IMR-90 (cell line): ENCODE results near the gene ADAMTS17. TPM values are rescaled to one million over a fixed set of nuclear protein-coding genes. Genes with fewer than 3 reads are reported as not detected.
A peak's percentile ranks its signal among the peaks of the same experiment; 100 is the strongest.

ENCODE experiments used
- ATAC-seq: fragments of 200-7000 bp; cut with Tn5 transposase; 2 replicates; pipeline ENCODE4 v1.9.1; 2020; ENCODE audit warnings: low read depth, mild to moderate bottlenecking, moderate library complexity
- BruUV-seq: library from RNA; stranded (reverse); fragments of 400-500 nt; replicated peaks from 2 replicates; lab custom pipeline; 2021; lab: Mats Ljungman, UMichigan
- CTCF ChIA-PET: fragments of 300-600 bp; formaldehyde crosslinking; extraction: SDS; loops from one replicate; lab custom pipeline; 2021; ENCODE audit warnings: antibody characterized with exemption; lab: Yijun Ruan, JAX
- POLR2A ChIA-PET: fragments of 300-600 bp; sonication (Branson Sonifier 250); formaldehyde crosslinking; loops from one replicate; lab custom pipeline; 2022; ENCODE audit warnings: antibody characterized with exemption; ENCODE audit not compliant: unreplicated experiment; lab: Charles Lee
- DNase-seq: peaks from one replicate; pipeline ENCODE4 v3.0.0; 2013
- H2AFZ ChIP-seq: replicated peaks from 2 replicates; pipeline ENCODE3; 2013; ENCODE audit warnings: low read length, mild to moderate bottlenecking; ENCODE audit not compliant: poor library complexity
- H2AK5ac ChIP-seq: 2 replicates; pipeline ENCODE4 v1.6.1; 2013; ENCODE audit warnings: low read depth, low read length, inconsistent platforms
- H2AK9ac ChIP-seq: replicated peaks from 2 replicates; pipeline ENCODE3; 2013; ENCODE audit warnings: mild to moderate bottlenecking, low read depth, low read length, moderate library complexity; ENCODE audit not compliant: poor library complexity
- H2BK120ac ChIP-seq: 2 replicates; pipeline ENCODE4 v1.6.1; 2013; ENCODE audit warnings: low read depth, low read length, inconsistent platforms
- H2BK15ac ChIP-seq: 3 replicates; pipeline ENCODE4 v1.6.1; 2013; ENCODE audit warnings: low read depth, low read length, inconsistent platforms
- H2BK20ac ChIP-seq: 2 replicates; pipeline ENCODE4 v1.6.1; 2013; ENCODE audit warnings: low read depth, mild to moderate bottlenecking, inconsistent platforms, low read length, moderate library complexity
- H2BK5ac ChIP-seq: 2 replicates; pipeline ENCODE4 v1.6.1; 2013; ENCODE audit warnings: mild to moderate bottlenecking, low read depth, low read length, inconsistent platforms; ENCODE audit not compliant: poor library complexity, severe bottlenecking
- H3K14ac ChIP-seq: replicated peaks from 2 replicates; pipeline ENCODE4 v1.6.1; 2013; ENCODE audit warnings: low read depth, low read length, inconsistent platforms
- H3K18ac ChIP-seq: 2 replicates; pipeline ENCODE4 v1.6.1; 2013; ENCODE audit warnings: low read depth, low read length, control low read depth
- H3K23ac ChIP-seq: 2 replicates; pipeline ENCODE4 v1.6.1; 2013; ENCODE audit warnings: low read depth, low read length, inconsistent platforms
- H3K27ac ChIP-seq: 2 replicates; pipeline ENCODE4 v1.5.1; 2013; ENCODE audit warnings: mild to moderate bottlenecking, control low read depth, low read length; ENCODE audit not compliant: insufficient read depth
- H3K27me3 ChIP-seq: 2 replicates; pipeline ENCODE4 v1.6.1; 2013; ENCODE audit warnings: low read length; ENCODE audit not compliant: control insufficient read depth, insufficient read depth
- H3K36me3 ChIP-seq: 2 replicates; pipeline ENCODE4 v1.6.1; 2013; ENCODE audit warnings: low read length, mixed read lengths; ENCODE audit not compliant: control insufficient read depth, insufficient read depth
- H3K4ac ChIP-seq: 2 replicates; pipeline ENCODE4 v1.6.1; 2013; ENCODE audit warnings: low read depth, low read length, inconsistent platforms
- H3K4me1 ChIP-seq: 2 replicates; pipeline ENCODE4 v1.6.1; 2013; ENCODE audit warnings: low read length, mixed read lengths; ENCODE audit not compliant: control insufficient read depth, insufficient read depth
- H3K4me2 ChIP-seq: 2 replicates; pipeline ENCODE4 v1.6.1; 2013; ENCODE audit warnings: low read depth, mild to moderate bottlenecking, control low read depth, low read length, moderate library complexity
- H3K4me3 ChIP-seq: 2 replicates; pipeline ENCODE4 v1.5.1; 2013; ENCODE audit warnings: low read depth, mild to moderate bottlenecking, control low read depth, low read length, moderate library complexity; ENCODE audit not compliant: insufficient read depth
- H3K56ac ChIP-seq: 2 replicates; pipeline ENCODE4 v1.6.1; 2013; ENCODE audit warnings: low read length, inconsistent platforms; ENCODE audit not compliant: insufficient read depth; ENCODE audit errors: extremely low read depth
- H3K79me1 ChIP-seq, 2 experiments: 2 replicates each; pipeline ENCODE4 v1.6.1; 2013; ENCODE audit warnings: low read length in 2 of 2, inconsistent platforms in 1 of 2, low read depth in 1 of 2
- H3K9ac ChIP-seq: 2 replicates; pipeline ENCODE4 v1.6.1; 2013; ENCODE audit warnings: low read depth, low read length, control low read depth
- H3K9me1 ChIP-seq: 2 replicates; pipeline ENCODE4 v1.6.1; 2013; ENCODE audit warnings: low read length, inconsistent platforms; ENCODE audit not compliant: insufficient read depth
- H3K9me3 ChIP-seq: 2 replicates; pipeline ENCODE4 v1.6.1; 2013; ENCODE audit warnings: low read length; ENCODE audit not compliant: control insufficient read depth, insufficient read depth
- H4K20me1 ChIP-seq: 2 replicates; pipeline ENCODE4 v1.6.1; 2013; ENCODE audit warnings: low read length, inconsistent platforms; ENCODE audit not compliant: insufficient read depth
- H4K5ac ChIP-seq: 2 replicates; pipeline ENCODE4 v1.6.1; 2013; ENCODE audit warnings: mild to moderate bottlenecking, low read depth, low read length, control low read depth
- H4K8ac ChIP-seq, 2 experiments: 2 replicates each; pipeline ENCODE4 v1.6.1; 2013; ENCODE audit warnings: low read depth in 2 of 2, low read length in 2 of 2, control low read depth in 1 of 2, inconsistent platforms in 1 of 2
- H4K91ac ChIP-seq: 2 replicates; pipeline ENCODE4 v1.6.1; 2013; ENCODE audit warnings: low read depth, low read length, inconsistent platforms; ENCODE audit not compliant: insufficient read depth
- CEBPB ChIP-seq: IDR thresholded peaks from 2 replicates; pipeline ENCODE4 v1.6.1; 2012; ENCODE audit warnings: low read depth, low read length, improper control_type of control experiment
- CHD1 ChIP-seq: IDR thresholded peaks from 2 replicates; pipeline ENCODE4 v1.6.1; 2012; ENCODE audit warnings: low read depth, low read length, improper control_type of control experiment
- MAFK ChIP-seq: IDR thresholded peaks from 2 replicates; pipeline ENCODE4 v1.6.1; 2012; ENCODE audit warnings: low read depth, low read length, improper control_type of control experiment
- RAD21 ChIP-seq: IDR thresholded peaks from 2 replicates; pipeline ENCODE4 v1.6.1; 2012; ENCODE audit warnings: low read length, improper control_type of control experiment
- WGBS, 2 experiments: methylation state at CpG; one replicate each; pipeline versions ENCODE4 v1.1.5 to v1.1.7; 2013; ENCODE audit warnings: missing lambda C conversion rate in 2 of 2; ENCODE audit not compliant: insufficient read length in 1 of 2; ENCODE audit errors: extremely low coverage in 2 of 2; 5-methylcytosine and 5-hydroxymethylcytosine counted together
- dilution Hi-C: fragments of 300-500 bp; cut with HindIII; formaldehyde crosslinking; loops from one replicate; pipeline ENCODE4 v1.14.3; 2018; ENCODE audit warnings: low sequenced_read_pairs; ENCODE audit not compliant: unreplicated experiment
- in situ Hi-C: fragments of 300-500 bp; cut with MboI; formaldehyde crosslinking; loops from 3 replicates; pipeline ENCODE4 v1.14.3; 2019; ENCODE audit warnings: low sequenced_read_pairs, inconsistent platforms, mixed read lengths
- intact Hi-C: fragments of 100-400 bp; cut with micrococcal nuclease; formaldehyde crosslinking; loops from 2 replicates; pipeline ENCODE4 v1.10.0; 2022
- polyA plus RNA-seq, 3 experiments: library from polyadenylated mRNA; depleted of rRNA; stranded (reverse); fragments of >200 nt; gene quantifications; 2 replicates each; pipeline ENCODE4 v1.2.3, GENCODE V29; 2012; ENCODE audit warnings: low replicate concordance in 1 of 3
- total RNA-seq: library from RNA; depleted of rRNA; stranded (reverse); fragments of >200 nt; gene quantifications from 2 replicates; pipeline ENCODE4 v1.2.3, GENCODE V29; 2012
- TF ChIP-seq, protein P1 (sequence below): fragments of 150-350 bp; IDR thresholded peaks from 2 replicates; pipeline ENCODE4 v1.6.1; 2017; ENCODE audit warnings: mild to moderate bottlenecking, antibody characterized with exemption, low read length, low read depth
- TF ChIP-seq, protein P2 (sequence below): fragments of 150-350 bp; IDR thresholded peaks from 2 replicates; pipeline ENCODE4 v1.6.1; 2016; ENCODE audit warnings: low read depth, mild to moderate bottlenecking, low read length, moderate library complexity, borderline replicate concordance

ADAMTS17 gene
- total and polyA plus RNA-seq, 2 of the 4 experiments (the other 2 are of a cell fraction): 0.03 TPM; not detected in 1

DNA sequence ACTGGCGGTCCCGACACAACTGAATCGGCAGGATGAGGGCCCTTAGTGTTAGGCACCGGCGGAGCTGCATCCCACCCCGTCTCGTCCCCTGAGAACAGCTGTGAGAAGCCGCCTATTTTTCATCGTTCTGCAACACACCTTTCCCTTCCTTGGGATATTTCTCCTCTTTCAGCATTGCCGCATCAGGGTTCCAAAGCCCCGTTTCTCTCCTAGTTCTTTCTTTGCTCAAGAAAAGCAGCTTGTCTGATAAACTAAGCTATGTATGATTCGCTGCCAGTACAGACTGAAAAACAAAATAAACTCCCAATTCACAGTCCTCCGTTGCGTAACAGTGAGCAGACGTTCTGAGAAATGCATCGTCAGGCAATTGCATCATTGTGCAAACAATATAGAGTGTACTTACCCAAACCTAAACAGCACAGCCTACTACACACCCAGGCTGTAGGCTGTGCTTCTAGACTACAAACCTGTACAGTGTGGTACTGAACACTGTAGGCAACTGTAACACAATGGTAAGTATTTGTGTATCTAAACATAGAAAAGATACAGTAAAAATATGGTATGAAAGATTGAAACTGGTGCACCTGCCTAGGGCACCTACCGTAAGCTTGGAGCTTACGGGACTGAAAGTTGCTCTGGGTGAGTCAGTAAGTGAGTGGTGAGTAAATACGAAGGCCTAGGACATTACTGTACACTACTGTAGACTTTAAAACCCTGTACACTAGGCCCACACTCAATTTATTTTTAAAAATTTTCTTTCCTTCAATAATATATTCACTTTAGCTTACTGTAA is 8.9 kb upstream of the ADAMTS17 start:
- Histone ChIP-seq H3K14ac (no peak overlapping the region), H3K4me3 (peak overlapping the region; percentile 48; the same call in 1 of the 2 replicates), H4K8ac (no peak overlapping the region), H3K9ac (no peak overlapping the region), H3K56ac (no peak overlapping the region), H2BK15ac (no peak overlapping the region), H2BK20ac (no peak overlapping the region), H4K5ac (no peak overlapping the region), H3K23ac (no peak overlapping the region), H2BK5ac (no peak overlapping the region), H3K9me1 (no peaks in the 10 kb centered on the region), H3K18ac (no peak overlapping the region), H2AFZ (peak overlapping the region; percentile 86), H3K4me2 (peak overlapping the region; percentile 58), H3K27me3 (no peaks in the 10 kb centered on the region), H3K4ac (no peak overlapping the region), H3K27ac (no peak overlapping the region), H2AK9ac (no peak overlapping the region), H2BK120ac (no peak overlapping the region), H3K79me1 (no peaks in the 10 kb centered on the region), H4K91ac (no peak overlapping the region), H3K36me3 (no peaks in the 10 kb centered on the region), H3K9me3 (no peaks in the 10 kb centered on the region; the same call in 1 of the 2 replicates), H3K4me1 (no peaks in the 10 kb centered on the region), H2AK5ac (no peak overlapping the region), H4K20me1 (no peaks in the 10 kb centered on the region)
- TF ChIP-seq, protein P1, sequence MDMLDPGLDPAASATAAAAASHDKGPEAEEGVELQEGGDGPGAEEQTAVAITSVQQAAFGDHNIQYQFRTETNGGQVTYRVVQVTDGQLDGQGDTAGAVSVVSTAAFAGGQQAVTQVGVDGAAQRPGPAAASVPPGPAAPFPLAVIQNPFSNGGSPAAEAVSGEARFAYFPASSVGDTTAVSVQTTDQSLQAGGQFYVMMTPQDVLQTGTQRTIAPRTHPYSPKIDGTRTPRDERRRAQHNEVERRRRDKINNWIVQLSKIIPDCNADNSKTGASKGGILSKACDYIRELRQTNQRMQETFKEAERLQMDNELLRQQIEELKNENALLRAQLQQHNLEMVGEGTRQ: no peak
- TF ChIP-seq CEBPB: peak; percentile 93
- peak; percentile 26; the same call in 1 of the 2 replicates for TF ChIP-seq MAFK
- TF ChIP-seq, protein P2, sequence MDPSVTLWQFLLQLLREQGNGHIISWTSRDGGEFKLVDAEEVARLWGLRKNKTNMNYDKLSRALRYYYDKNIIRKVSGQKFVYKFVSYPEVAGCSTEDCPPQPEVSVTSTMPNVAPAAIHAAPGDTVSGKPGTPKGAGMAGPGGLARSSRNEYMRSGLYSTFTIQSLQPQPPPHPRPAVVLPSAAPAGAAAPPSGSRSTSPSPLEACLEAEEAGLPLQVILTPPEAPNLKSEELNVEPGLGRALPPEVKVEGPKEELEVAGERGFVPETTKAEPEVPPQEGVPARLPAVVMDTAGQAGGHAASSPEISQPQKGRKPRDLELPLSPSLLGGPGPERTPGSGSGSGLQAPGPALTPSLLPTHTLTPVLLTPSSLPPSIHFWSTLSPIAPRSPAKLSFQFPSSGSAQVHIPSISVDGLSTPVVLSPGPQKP: no peak
- TF ChIP-seq CHD1: no peak
- TF ChIP-seq RAD21: no peak
- dilution Hi-C loops: no loop called here
- BruUV-seq: no TSS peak
- intact Hi-C loops: loop anchor here (1.0 to 10.0 kb wide), 3 partner anchors 222 to 426 kb away; partner anchors contain the start of genes ASB7 and LINS1
- peak; percentile 42 for ATAC-seq
- in situ Hi-C loops: no loop called here
- ChIA-PET POLR2A (no interaction called here), CTCF (interaction anchor here (0.7 to 1.7 kb wide), 6 partner anchors 12 to 252 kb away, joined by 3 to 8 read pairs (median 4); partner anchors contain the start of genes ASB7 and LINS1)
- 17% methylated on average over 5 of the region's 19 CpGs; no CpG with 5 or more reads in 1 of the 2 experiments for WGBS, 2 experiments
- DNase-seq: peak; percentile 55
